ENCODE results near the gene HOXB9. TPM values are rescaled to one million over a fixed set of nuclear protein-coding genes. Genes with fewer than 3 reads are reported as not detected.
A peak's percentile ranks its signal among the peaks of the same experiment; 100 is the strongest.

The HOXB9 gene
- total and polyA plus RNA-seq, 9 of the 15 experiments (the other 6 are each of a cell fraction or from before 2014, with no cell fraction given): 3.1 to 196 (median 77.6) TPM

DNA sequence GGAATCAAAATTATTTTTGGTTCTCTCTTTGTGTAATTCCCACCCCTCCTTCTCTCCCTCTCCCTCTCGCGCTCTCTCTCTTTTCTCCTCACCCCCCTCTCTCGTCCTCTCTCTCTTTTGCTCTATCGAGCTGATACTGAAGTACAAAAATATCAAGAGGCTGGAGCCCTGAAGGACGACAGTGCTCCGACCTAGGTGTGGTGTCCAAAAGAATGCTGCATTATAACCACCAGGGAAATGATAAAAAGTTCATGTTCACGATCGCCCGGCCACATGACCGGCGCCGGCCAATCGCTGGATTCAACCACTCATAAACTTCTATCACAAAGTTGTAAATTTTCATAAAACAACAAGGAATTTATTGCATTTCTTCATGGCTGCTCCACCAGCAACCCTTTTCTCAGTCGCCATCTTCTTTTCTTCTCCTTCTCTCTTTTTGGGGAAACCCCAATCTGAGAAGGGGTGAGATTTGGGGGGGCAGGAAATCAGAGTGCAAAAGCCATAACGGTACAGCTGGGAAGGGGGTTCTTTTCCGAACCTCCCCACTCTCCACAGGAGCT is 21.3 kb downstream of the HOXB9 start, which contains the start of gene HOXB6 (continued):
- TF ChIP-seq MLLT1 (IDR thresholded peaks at IDR 0.05): peak in 1 of 2 experiments; percentile 18; a peak in 1 of 4 replicates
- TF ChIP-seq SMARCA4 (IDR thresholded peaks at IDR 0.05): no peak; the same call in 1 of the 2 replicates
- no peak for TF ChIP-seq RREB1 (CRISPR knock-in tag; IDR thresholded peaks at IDR 0.05)
- TF ChIP-seq MCM2 (IDR thresholded peaks at IDR 0.05; ENCODE audit: low read depth): no peak
- TF ChIP-seq NFYB (IDR thresholded peaks at IDR 0.05; ENCODE audit: extremely low read depth, insufficient read length): peak; percentile 30
- TF ChIP-seq WHSC1 (IDR thresholded peaks at IDR 0.05; ENCODE audit: low read length): no peak
- peak; percentile 74 for TF ChIP-seq TBP (optimal IDR thresholded peaks at IDR 0.05; ENCODE audit: low read depth, low read length)
- TF ChIP-seq CBX2 (IDR thresholded peaks at IDR 0.05; ENCODE audit: insufficient read depth, low read length, poor library complexity, severe bottlenecking): no peak
- TF ChIP-seq ZNF740 (CRISPR knock-in tag; IDR thresholded peaks at IDR 0.05): 0 out of 2 replicates have a peak, but pooled peaks have one; percentile 9
- no peak; a peak in 2 of 4 replicates for TF ChIP-seq ZNF740 (tag; IDR thresholded peaks at IDR 0.05)
- peak in 1 of 2 experiments; percentile 55; a peak in 1 of 4 replicates for TF ChIP-seq FOXK2 (conservative IDR thresholded peaks at IDR 0.05 in 1 of 2, IDR thresholded peaks at IDR 0.05 in 1 of 2; ENCODE audit: low read depth in 2 of 2)
- TF ChIP-seq, protein P1, sequence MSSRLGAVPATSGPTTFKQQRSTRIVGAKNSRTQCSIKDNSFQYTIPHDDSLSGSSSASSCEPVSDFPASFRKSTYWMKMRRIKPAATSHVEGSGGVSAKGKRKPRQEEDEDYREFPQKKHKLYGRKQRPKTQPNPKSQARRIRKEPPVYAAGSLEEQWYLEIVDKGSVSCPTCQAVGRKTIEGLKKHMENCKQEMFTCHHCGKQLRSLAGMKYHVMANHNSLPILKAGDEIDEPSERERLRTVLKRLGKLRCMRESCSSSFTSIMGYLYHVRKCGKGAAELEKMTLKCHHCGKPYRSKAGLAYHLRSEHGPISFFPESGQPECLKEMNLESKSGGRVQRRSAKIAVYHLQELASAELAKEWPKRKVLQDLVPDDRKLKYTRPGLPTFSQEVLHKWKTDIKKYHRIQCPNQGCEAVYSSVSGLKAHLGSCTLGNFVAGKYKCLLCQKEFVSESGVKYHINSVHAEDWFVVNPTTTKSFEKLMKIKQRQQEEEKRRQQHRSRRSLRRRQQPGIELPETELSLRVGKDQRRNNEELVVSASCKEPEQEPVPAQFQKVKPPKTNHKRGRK (tag; IDR thresholded peaks at IDR 0.05): peak; percentile 78; the same call in 1 of the 2 replicates
- no peak for TF ChIP-seq HDAC2 (IDR thresholded peaks at IDR 0.05)
- TF ChIP-seq CREM (IDR thresholded peaks at IDR 0.05; ENCODE audit: low read depth): 0 out of 2 replicates have a peak, but pooled peaks have one; percentile 7
- no peak for TF ChIP-seq ZNF354B (CRISPR knock-in tag; IDR thresholded peaks at IDR 0.05)

Measured in K562 (cell line).